Right kidney (tissue), 1 donor: ENCODE results near the gene FLOT1.
A peak's percentile ranks its signal among the peaks of the same experiment; 100 is the strongest.

ENCODE experiments used
- DNase-seq: peaks from one replicate; pipeline ENCODE4 v3.0.0-alpha.2; 2016

FLOT1 gene

GRCh38 chr6:30747902-30748769 is 5.6 kb upstream of the FLOT1 start:
- no peak for DNase-seq

- DNase-seq = no peak
Observed at GRCh38 chr6:30747300-30747687, 4.8 kb upstream of the FLOT1 start.

GRCh38 chr6:30744054-30744805 is 1.7 kb upstream of the FLOT1 start, which contains the start of gene IER3:
Gene IER3 (minus strand): TSS chr6:30744547. CDS start chr6:30744518, 29 bp downstream.
- peak; percentile 95 for DNase-seq

- peak; percentile 71 for DNase-seq
Observed at GRCh38 chr6:30743099-30744053, 889 bp upstream of the FLOT1 start.

- no peak for DNase-seq
Observed at GRCh38 chr6:30741789-30742315, 635 bp downstream of the FLOT1 start.

GRCh38 chr6:30741063-30741779 is 1.3 kb downstream of the FLOT1 start:
- DNase-seq = no peak

GRCh38 chr6:30740540-30740870 is 2.0 kb downstream of the FLOT1 start:
- DNase-seq = no peak

GRCh38 chr6:30738532-30738931 is 4.0 kb downstream of the FLOT1 start:
- DNase-seq = no peak

- no peak for DNase-seq
Observed at GRCh38 chr6:30735668-30736314, 6.7 kb downstream of the FLOT1 start.

GRCh38 chr6:30732237-30732943 is 10.1 kb downstream of the FLOT1 start:
- DNase-seq = no peak

GRCh38 chr6:30730601-30731435 is 11.7 kb downstream of the FLOT1 start:
- peak; percentile 71 for DNase-seq

GRCh38 chr6:30727920-30728553 is 14.4 kb downstream of the FLOT1 start:
- no peak for DNase-seq

- no peak for DNase-seq
Observed at GRCh38 chr6:30726506-30727413, 15.7 kb downstream of the FLOT1 start.

GRCh38 chr6:30725713-30726505 is 16.6 kb downstream of the FLOT1 start:
- DNase-seq = no peak

GRCh38 chr6:30724906-30725667 is 17.4 kb downstream of the FLOT1 start:
- DNase-seq = no peak
